PC-3 (cell line): ENCODE data around the gene CSMD2. TPM values are rescaled to one million over a fixed set of nuclear protein-coding genes. Genes with fewer than 3 reads are reported as not detected.

Experiments
- ATAC-seq: fragments of 200-7000 bp; cut with Tn5 transposase; 2 replicates; pipeline ENCODE4 v1.9.1; 2020; ENCODE audit warnings: mild to moderate bottlenecking, moderate library complexity
- BruUV-seq: library from RNA; stranded (reverse); fragments of 400-500 nt; replicated peaks from 2 replicates; lab custom pipeline; 2021; lab: Mats Ljungman, UMichigan
- CTCF ChIA-PET: fragments of 300-600 bp; sonication (Branson Sonifier 250); formaldehyde crosslinking; loops from one replicate; lab custom pipeline; 2022; ENCODE audit warnings: antibody characterized with exemption; lab: Charles Lee
- POLR2A ChIA-PET: fragments of 300-600 bp; sonication (Branson Sonifier 250); formaldehyde crosslinking; loops from one replicate; lab custom pipeline; 2022; ENCODE audit warnings: antibody characterized with exemption; ENCODE audit not compliant: unreplicated experiment; lab: Charles Lee
- DNase-seq: peaks from one replicate; pipeline ENCODE4 v3.0.0-alpha.2; 2015
- H2AFZ ChIP-seq: fragments of 300-600 bp; sonication (generic); 2 replicates; pipeline ENCODE4 v1.6.0; 2016; ENCODE audit warnings: antibody characterized with exemption, low read length
- H3F3A ChIP-seq: fragments of 300-600 bp; sonication (generic); one replicate; pipeline ENCODE4 v1.6.0; 2017; ENCODE audit warnings: antibody characterized with exemption, low read length, control low read depth, mild to moderate bottlenecking; ENCODE audit not compliant: unreplicated experiment
- H3K27ac ChIP-seq: fragments of 300-600 bp; sonication (generic); 2 replicates; pipeline ENCODE4 v1.5.1; 2016; ENCODE audit warnings: mild to moderate bottlenecking, low read length
- H3K27me3 ChIP-seq: fragments of 300-600 bp; sonication (generic); 2 replicates; pipeline ENCODE4 v1.6.1; 2016; ENCODE audit warnings: low read length, mixed read lengths
- H3K36me3 ChIP-seq: fragments of 300-600 bp; sonication (generic); 2 replicates; pipeline ENCODE4 v1.6.1; 2016; ENCODE audit warnings: low read depth, mixed run types, low read length, mixed read lengths
- H3K4me1 ChIP-seq: fragments of 300-600 bp; sonication (generic); 2 replicates; pipeline ENCODE4 v1.5.1; 2016; ENCODE audit warnings: low read length; ENCODE audit not compliant: insufficient read depth
- H3K4me2 ChIP-seq: fragments of 300-600 bp; sonication (generic); 2 replicates; pipeline ENCODE4 v1.6.0; 2016; ENCODE audit warnings: low read length
- H3K4me3 ChIP-seq: fragments of 300-600 bp; sonication (generic); 2 replicates; pipeline ENCODE4 v1.5.1; 2016; ENCODE audit warnings: mild to moderate bottlenecking, low read length, mixed read lengths
- H3K79me2 ChIP-seq: fragments of 300-600 bp; sonication (generic); 2 replicates; pipeline ENCODE4 v1.6.1; 2017; ENCODE audit warnings: low read length, mixed read lengths
- H3K9ac ChIP-seq: fragments of 300-600 bp; sonication (generic); 2 replicates; pipeline ENCODE4 v1.6.0; 2016; ENCODE audit warnings: mild to moderate bottlenecking, low read length
- H3K9me2 ChIP-seq: fragments of 300-600 bp; sonication (generic); replicated peaks from 2 replicates; pipeline ENCODE4 v1.6.1; 2016; ENCODE audit warnings: mixed run types, low read length, mixed read lengths
- H3K9me3 ChIP-seq: fragments of 300-600 bp; sonication (generic); 2 replicates; pipeline ENCODE4 v1.6.1; 2016; ENCODE audit warnings: low read length, mixed read lengths
- H4K20me1 ChIP-seq: fragments of 300-600 bp; sonication (generic); 2 replicates; pipeline ENCODE4 v1.6.1; 2016; ENCODE audit warnings: low read length, mixed read lengths
- CTCF ChIP-seq: fragments of 300-600 bp; sonication (generic); conservative IDR thresholded peaks from 2 replicates; pipeline ENCODE4 v1.5.1; 2017; ENCODE audit warnings: antibody characterized with exemption, low read depth, mild to moderate bottlenecking, low read length
- EZH2 ChIP-seq: fragments of 300-600 bp; sonication (generic); IDR thresholded peaks from one replicate; pipeline ENCODE4 v1.6.1; 2017; ENCODE audit warnings: antibody characterized with exemption, mild to moderate bottlenecking, low read length; ENCODE audit not compliant: unreplicated experiment
- EZH2phosphoT487 ChIP-seq: fragments of 300-600 bp; sonication (generic); IDR thresholded peaks from 2 replicates; pipeline ENCODE4 v1.6.1; 2018; ENCODE audit warnings: mild to moderate bottlenecking, antibody characterized with exemption, low read length, borderline replicate concordance
- intact Hi-C: fragments of 100-400 bp; cut with micrococcal nuclease; formaldehyde crosslinking; loops from 2 replicates; pipeline ENCODE4 v1.9.0; 2023
- total RNA-seq: library from RNA; depleted of rRNA; stranded (reverse); fragments of >200 nt; gene quantifications from 2 replicates; pipeline ENCODE4 v1.2.3, GENCODE V29; 2014

Gene CSMD2
- total RNA-seq, 1 experiment from 2014 or later: not detected

DNA sequence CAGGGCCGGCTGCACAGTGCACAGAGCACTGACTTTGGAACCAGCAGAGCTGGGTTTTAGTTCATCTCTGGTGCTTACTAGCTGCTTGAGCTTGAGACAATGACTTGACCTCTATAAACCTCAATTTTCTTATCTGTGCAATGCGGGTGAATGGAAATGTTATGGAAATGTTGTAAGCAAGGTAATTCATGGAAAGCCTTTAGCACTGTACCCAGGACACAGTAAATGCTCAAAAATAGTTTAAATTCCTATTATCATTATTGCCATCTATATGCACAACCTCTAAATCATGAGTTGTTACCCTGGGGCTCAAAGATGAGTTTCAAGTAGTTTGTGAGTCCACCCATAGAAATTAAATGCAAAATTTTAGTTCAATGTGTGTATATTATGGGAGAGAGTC is 99.5 kb downstream of the CSMD2 start:
- H3K27ac ChIP-seq: no peak overlapping the region
- H2AFZ ChIP-seq: no peak overlapping the region
- H3K79me2 ChIP-seq: no peaks in the 10 kb centered on the region
- no peak overlapping the region for H3K9ac ChIP-seq
- no peak for TF ChIP-seq EZH2
- TF ChIP-seq CTCF: no peak
- no peak for TF ChIP-seq EZH2phosphoT487
- no peaks in the 10 kb centered on the region for H3K9me2 ChIP-seq
- no peaks in the 10 kb centered on the region for H4K20me1 ChIP-seq
- H3K36me3 ChIP-seq: no peaks in the 10 kb centered on the region
- no peak overlapping the region for H3K4me3 ChIP-seq
- no TSS peak for BruUV-seq
- intact Hi-C loops: no loop called here
- H3K4me2 ChIP-seq: no peak overlapping the region
- no peak for ATAC-seq
- H3K9me3 ChIP-seq: no peaks in the 10 kb centered on the region
- no peaks in the 10 kb centered on the region for H3K4me1 ChIP-seq
- POLR2A ChIA-PET: no interaction called here
- CTCF ChIA-PET: no interaction called here
- no peak for DNase-seq
- no peaks in the 10 kb centered on the region for H3F3A ChIP-seq
- no peaks in the 10 kb centered on the region for H3K27me3 ChIP-seq

DNA sequence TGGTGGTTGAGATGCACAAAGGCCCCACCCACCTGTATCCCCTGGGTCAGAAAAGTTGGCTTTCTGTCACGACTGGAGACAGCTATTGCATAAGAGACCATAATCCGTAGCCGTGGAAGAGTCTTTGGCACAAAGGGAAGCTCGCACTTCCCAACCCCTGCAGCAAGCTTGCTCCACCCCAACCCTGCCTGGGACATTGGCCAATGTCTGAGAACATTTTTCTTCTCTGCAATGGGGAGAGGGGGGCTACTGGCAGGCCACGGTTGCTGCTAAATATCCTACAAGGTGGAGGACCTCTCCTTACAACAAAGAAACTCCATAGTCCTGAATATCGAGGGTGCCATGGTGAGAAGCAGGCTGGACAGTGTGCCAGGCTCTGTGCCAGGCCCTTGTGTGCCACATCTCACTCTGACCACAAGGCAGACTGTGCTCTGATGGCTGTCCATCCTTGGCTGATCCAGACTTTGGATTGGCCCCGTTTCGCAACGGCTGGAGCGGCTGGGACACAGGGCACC is 104.1 kb downstream of the CSMD2 start:
- ATAC-seq (no peak), DNase-seq (no peak)
- Histone ChIP-seq H3F3A (no peaks in the 10 kb centered on the region), H3K4me2 (no peak overlapping the region), H4K20me1 (no peaks in the 10 kb centered on the region), H3K4me1 (no peaks in the 10 kb centered on the region), H3K9ac (no peak overlapping the region), H3K9me2 (no peaks in the 10 kb centered on the region), H3K36me3 (no peaks in the 10 kb centered on the region), H3K4me3 (no peak overlapping the region), H3K27me3 (no peaks in the 10 kb centered on the region), H2AFZ (no peak overlapping the region), H3K27ac (no peak overlapping the region), H3K79me2 (no peaks in the 10 kb centered on the region), H3K9me3 (no peaks in the 10 kb centered on the region)
- intact Hi-C loops: no loop called here
- BruUV-seq: no TSS peak
- POLR2A ChIA-PET: no interaction called here
- no peak for TF ChIP-seq EZH2phosphoT487
- no peak for TF ChIP-seq EZH2
- CTCF ChIA-PET: no interaction called here

GRCh38 chr1:34060187-34060730 is 104.8 kb downstream of the CSMD2 start:
- intact Hi-C loops: no loop called here
- no peak for ATAC-seq
- CTCF ChIA-PET: no interaction called here

More at GRCh38 chr1:34060187-34060730, 104.8 kb downstream of the CSMD2 start:
- Histone ChIP-seq H3K4me2 (no peak overlapping the region), H3K9me3 (no peaks in the 10 kb centered on the region), H3K79me2 (no peaks in the 10 kb centered on the region), H3K9ac (no peak overlapping the region), H2AFZ (no peak overlapping the region), H3K4me3 (no peak overlapping the region), H4K20me1 (no peaks in the 10 kb centered on the region), H3F3A (no peaks in the 10 kb centered on the region), H3K4me1 (no peaks in the 10 kb centered on the region), H3K36me3 (no peaks in the 10 kb centered on the region), H3K27ac (no peak overlapping the region), H3K9me2 (no peaks in the 10 kb centered on the region), H3K27me3 (no peaks in the 10 kb centered on the region)
- POLR2A ChIA-PET: no interaction called here
- no TSS peak for BruUV-seq
- TF ChIP-seq EZH2 (no peak), EZH2phosphoT487 (no peak), CTCF (no peak)
- DNase-seq: no peak
